Germinal center (tissue), 1 donor: ENCODE data around the gene STK11.
"Not testable (repeated sequence)": the region's sequence is repeated elsewhere in the genome, so short reads cannot be mapped to it uniquely, and the experiment has no call there.

Source experiments
- DNase-seq: peaks from one replicate; pipeline ENCODE4 v3.0.0; 2012; ENCODE audit warnings: mixed read lengths, low spot score

STK11 gene

DNA sequence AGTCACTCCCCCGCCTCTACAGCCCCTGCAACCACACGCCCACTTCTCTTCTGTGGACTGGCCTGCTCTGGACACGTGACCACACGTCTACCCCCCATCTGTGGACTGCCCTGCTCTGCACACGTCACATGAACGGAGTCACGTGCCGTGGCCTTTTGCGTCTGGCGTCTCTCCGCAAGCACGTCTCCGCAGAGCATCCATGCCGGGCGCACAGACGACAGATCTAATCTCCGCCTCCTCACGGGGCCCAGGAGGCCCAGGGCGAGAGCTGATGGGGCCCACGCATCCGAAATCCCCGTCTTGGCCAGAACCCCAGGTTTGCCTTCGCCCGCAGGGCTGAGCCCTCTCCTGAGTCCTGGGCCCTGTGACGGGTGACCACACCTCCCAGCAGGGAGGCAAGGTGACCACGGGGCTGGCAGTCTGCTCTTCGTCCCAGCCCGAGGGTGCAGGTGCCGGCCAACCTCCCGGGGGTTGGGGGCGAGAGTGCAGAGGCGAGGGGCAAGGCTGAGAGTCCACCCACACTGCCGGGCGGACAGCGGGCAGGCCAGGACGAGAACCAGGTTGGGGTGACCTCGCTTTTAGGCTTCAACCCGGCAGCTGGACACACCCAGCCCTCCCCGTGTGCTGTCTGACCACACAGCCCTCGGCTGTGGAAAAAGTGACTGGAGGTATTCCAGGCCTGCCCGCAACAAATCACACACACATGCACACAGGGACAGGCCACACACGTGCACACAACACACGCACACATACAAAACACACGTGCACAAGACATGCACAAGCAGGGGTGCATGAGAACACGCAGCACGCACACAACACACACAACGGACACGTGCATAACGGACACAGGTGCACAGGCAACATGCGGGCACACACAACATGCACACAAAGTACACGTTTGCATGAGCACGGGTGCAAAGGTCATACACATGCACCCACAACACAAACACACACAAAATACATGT is 35.4 kb upstream of the STK11 start:
- DNase-seq: no peak

DNA sequence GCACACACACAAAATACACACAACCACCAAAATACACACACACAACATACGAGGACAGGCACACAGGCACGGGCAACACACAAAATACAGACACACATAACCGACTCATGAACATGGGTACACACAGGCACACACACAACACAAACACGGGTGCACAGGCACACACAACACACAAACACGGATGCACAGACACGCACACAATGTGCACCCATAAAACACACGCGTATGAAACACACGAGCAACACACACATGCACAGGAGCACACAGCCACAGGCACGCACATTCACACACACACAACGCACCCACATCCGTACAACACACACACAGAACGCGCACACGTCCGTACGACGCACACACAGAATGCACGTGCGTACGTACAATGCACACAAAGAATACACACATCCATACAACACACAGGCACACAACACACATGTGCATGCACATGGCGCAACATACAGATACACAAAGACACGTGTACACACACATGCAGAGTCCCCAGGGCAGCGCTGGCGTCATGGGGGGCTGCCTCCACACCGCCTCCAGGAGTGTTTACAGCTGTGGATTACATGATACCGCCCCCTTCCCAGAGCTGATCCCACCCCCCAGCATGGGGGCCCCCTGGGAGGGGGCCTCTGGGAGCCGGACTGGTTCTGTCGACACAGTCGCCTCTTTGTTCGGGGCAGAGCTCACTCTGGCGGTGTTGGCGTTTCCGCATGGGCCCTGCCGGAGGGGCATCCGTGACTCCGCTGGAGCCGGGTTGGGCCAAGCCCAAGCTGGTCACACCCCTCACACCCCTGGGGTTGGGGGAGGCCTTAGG is 34.4 kb upstream of the STK11 start:
- DNase-seq: no peak

DNA sequence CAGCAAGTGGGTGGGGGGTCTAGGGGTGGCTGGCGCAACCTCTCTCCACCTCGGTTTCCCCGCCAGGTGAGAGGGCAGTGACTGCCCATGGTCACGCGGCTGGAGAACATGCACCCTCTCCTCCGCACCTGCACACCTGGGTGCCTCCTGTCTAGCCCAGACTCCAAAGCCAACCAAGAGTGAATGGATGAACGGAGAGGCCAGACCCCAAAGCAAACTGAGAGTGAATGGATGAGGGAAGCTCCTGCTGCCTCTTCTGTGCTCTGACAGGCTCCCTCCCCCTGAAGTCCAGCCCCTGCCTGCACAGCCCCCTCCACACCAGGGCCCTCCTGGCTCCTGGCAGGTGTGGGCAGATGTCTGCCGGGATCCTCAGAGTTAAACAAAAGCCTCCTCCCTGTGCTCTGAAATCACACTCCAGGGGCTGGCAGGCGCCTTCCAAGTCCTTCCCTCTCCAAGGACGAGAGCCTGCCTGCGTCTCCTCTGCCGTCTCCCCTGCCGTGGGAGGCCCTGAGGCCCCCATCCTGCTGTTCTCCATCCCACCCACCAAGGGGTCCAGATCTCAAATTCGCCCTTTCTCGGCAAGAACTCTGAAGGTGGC is 33.7 kb upstream of the STK11 start:
- DNase-seq: no peak

DNA sequence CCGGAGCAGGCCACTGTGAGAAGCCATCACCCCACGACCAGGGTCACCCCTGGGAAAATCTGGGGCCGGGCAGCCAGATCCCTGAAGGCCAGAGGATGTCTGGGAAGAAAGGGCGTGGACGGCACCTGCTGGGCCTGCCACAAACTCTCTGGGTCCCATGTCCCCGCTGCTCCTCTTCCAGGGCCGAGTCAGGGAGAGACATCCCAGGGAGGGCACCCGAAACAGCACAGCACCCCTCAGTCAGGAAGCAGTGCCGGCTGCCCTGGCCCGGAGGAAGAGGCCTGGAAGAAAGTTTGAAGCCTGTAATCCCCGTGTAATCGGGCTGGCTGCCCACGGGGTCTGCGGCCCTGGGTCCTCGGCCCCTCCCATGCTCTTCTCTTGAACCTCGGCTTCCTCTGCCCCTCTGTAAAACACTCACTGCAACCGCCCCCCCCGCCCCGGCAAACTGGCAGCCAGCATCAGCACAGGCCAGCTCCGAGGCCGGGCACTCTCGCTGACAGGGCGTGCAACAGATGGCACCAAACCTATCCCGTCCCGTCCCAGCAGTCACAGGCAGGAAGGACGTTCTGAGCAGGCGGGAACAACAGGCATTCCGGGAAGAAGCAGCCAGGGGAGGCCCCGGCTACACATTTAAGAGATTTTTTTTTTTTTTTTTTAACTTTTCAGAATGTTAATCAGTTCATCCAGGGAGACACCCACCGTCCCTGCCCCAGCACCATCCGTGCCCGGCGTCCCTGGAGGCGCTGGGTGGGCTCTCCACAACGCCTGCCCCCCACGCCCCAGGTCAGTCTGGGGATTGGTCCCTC is 33.0 kb upstream of the STK11 start:
- DNase-seq: no peak

DNA sequence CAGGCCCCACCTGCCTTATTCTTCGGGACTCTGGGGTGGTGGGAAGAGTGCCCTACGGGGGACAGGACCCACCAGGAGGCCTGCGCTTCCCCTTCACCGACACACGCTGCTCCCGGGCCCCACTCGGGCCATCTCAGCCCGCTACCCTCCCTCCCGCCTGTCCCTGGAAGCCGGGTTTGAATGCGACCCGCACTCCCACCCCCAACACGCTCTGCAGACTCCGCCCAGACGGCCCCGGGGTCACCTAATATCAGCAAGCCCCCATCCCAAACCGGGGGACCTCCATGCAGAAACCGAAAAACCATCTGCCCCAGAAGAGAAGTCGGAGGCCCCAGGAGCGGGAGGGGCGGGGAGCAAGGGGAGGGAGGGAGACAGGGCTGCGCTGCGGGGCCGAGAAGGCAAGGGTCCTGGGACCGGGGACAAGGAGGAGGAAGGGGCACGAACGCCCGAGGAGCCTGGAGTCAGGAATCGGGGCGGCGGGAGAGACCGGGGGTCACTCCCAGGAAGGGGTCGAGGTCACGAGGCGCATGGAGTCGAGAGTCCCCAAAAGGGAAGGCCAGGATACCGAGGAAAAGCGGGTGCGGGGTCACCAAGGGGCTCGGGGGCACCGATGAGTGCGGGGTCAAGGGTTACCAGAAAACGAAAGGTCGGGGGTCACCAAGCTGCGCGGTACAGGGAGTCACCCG is 32.3 kb upstream of the STK11 start:
- peak; percentile 28 for DNase-seq

DNA sequence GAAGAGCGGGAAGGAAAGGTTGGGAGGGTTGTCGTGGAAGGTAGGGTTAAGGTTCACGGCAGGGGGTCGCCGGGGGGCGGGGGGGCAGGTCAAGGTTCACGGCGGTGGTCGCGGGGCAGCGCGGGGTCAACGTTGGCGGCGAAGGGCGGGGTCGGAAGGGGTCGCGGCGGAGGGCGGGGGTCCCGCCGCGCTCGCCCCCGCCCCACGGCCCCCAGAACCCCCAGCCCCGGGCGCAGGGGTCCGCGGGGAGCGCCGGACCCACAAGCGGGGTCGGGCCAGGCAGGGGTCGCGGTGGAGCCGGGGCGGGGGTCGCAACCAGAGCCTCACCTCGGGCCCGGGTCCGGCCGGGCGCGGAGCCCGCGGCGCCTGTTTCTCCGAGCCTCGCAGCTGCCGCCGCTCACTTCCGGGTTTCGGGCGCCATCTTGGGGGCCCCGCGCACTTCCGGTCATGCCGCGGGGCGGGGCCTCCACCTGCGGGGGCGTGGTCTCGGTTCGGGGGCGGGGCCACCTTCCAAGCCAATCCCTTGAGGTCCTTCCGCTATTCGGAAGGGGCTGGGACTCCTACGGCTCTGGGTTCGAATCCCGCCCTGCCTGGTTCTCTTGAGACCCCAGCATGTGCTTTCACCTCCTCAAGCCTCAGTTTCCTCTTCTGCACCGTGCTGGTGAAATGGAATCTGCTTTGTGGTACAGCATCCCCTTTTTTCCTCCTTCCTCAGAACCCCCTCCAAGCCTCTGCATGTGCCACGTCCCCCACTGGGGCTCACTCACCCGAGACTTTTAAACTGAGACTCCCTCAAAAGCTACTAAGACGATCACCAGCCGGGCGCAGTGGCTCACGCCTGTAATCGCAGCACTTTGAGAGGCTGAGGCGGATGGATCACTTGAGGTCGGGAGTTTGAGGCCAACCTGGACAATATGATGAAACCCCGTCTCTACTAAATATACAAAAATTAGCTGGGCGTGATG is 31.5 kb upstream of the STK11 start, which contains the start of gene SBNO2:
TSS of gene SBNO2 (minus strand) at position 424 of the 965 bp plus-strand sequence. CDS start 19,992 bp downstream, outside the sequence.
- peak; percentile 98 for DNase-seq

DNA sequence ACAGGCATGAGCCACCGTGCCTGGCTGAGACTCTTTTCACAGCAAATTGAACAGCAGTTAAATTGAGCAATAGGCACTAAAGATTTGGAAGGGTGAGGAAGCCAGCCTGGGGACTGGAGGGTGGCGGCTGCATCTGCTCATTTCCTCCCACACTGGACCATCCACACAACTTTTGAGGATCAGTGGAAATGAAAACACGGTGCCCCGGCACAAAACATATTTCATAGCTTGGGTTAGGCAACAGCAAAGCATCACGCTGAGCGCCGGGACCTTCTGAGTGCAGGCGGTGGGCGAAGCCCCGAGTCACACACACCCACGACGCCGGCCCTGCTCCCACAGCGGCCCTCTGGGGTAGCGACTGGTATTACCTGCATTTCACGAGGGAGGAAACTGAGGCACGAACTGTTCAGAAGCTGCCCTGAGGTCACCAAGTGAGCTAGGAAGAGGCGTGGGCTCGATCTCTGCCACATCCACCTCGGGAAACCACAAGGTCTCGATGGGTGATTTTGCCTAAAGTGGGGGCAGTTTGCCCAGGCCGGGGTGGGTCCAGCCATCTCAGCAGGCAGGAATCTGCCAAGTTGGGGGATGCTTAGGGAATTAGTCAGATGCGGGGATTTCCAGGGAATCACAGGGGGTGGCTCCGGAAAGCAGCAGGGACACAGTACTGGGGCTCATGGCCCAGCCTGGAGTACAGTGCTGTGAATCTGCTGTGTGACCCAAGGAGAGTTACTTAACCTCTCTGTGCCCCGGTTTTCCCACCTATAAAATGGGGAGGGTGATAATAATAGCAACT is 28.1 kb upstream of the STK11 start:
- no peak for DNase-seq

DNA sequence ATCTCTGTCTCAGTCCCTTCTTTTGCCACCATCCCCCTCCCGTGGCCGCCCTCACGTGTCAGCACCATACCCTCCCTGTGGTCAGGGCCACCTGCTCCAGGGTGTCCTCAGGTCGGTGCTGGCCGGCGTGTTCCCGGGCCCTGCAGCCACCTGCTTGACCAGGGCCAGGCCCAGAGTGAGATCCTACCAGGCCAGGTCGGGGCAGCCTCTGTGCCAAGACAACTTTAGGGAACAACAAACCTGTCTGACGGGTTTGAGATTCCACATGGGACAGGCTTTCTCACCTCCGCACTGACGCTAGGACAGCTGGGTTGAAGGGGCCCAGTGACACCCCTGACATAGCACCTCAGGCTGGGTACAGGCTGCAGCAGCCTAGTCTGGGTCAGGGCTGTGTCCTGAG is 24.0 kb upstream of the STK11 start:
- DNase-seq: no peak

DNA sequence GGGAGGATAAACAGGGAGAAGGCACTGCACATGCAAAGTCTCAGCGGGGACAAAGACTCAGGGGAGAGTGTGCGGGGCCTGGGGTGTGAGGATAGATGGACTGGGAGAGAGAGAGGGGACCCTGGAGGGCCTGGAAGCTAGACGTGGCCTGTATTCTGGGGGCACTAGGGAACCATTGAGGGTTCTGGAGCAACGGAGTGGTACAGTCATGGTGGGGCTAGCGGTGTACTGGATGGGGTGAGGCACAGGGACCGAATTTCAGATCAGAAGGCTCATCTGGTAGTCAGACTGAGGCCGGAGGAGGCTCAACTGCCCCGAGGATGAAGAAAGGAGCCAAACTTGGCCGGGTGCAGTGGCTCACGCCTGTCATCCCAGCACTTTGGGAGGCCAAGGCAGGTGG is 23.5 kb upstream of the STK11 start:
- DNase-seq: no peak

DNA sequence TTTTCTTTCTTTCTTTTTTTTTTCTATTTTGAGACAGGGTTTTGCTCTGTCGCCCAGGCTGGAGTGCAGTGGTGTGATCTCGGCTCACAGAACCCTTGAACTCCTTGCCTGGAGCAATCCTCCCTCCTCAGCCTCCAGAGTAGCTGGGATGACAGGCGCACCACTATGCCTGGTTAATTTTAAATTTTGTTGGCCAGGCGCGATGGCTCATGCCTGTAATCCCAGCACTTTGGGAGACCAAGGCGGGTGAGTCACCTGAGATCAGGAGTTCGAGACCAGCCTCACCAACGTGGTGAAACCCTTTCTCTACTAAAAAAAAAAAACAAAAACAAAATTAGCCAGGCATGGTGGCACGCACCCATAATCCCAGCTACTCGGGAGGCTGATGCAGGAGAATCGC is 22.9 kb upstream of the STK11 start:
- DNase-seq: no peak

DNA sequence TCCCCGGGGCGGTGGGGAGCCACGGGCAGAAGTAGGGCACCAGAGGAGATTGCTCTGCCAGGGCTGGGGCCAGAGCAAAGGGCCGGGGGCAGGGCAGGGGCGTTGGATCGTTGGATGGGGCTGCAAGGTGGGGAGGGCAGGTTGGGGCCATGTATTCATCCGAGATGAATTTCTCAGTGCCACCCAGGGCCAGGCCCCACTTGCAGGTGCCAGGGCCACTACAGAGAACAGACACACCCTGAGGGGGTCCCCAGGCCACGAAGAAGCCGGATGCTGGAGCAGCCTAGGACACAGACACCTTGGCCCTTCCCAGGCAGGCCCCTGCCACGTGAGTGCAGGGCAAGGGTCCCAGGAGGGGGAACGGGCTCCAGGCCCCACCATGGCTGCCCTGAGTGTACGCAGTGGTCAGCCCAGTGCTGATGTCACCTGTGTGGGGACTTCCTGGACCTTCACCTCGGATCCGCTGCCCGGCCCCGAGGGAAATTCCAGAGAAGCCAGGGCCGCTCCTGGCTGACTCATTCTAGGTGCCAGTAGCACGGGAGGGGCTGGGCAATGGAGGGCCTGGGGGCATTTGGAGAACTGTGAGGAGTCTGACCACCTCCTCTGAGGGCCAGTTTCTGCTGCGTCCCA is 21.9 kb upstream of the STK11 start:
- no peak for DNase-seq

DNA sequence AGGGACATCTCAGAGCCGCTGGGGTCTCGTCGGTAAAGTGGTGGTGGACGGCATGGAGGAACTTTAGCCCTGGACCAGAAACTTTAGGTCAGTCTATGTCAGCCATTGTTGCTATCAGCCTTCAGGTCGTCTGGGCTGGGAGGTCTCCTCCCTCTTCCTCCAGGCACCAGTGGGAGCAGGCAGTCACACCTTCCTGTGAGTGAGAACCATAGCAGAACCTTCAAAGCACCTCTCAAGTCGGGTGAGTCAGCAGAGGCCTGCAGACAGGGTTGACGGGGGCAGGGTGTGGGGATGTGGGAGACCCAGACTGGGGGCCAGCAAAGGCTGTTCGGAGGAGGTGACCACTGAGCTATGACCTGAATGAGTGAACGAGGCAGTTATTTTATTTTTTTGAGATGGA is 16.2 kb upstream of the STK11 start:
- no peak for DNase-seq

DNA sequence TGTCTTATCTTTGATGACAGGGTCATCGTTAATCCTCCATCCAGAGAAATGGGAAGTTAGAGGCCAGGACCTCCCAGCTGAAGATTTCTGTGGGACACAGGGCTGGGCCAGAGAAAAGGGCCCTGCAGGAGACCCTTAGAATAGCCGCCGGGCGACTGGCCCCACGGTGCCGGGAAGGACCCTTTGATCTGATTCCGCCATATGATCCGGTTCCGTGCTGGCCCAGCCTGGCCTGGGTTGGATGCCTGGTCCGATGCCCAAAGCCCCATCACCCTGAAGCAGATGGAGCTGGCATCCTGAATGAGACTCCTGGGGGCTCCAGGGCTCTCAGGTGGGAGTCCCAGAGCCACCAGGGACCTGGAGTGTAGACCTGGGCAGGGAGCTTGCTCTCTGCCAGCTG is 6.0 kb upstream of the STK11 start:
- DNase-seq: no peak

DNA sequence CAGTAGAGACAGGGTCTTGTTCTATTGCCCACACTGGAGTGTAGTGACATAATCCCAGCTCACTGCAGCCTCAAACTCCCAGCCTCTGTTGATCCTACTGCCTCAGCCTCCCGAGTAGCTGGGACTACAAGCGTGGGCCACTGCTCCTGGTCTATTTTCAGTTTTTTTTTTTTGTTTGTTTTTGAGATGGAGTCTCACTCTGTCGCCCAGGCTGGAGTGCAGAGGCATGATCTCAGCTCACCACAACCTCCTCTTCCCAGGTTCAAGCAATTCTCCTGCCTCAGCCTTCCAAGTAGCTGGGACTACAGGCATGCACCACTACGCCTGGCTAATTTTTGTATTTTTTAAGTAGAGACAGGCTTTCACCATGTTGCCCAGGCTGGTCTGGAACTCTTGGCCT is 5.0 kb upstream of the STK11 start:
- DNase-seq: not testable (repeated sequence)

DNA sequence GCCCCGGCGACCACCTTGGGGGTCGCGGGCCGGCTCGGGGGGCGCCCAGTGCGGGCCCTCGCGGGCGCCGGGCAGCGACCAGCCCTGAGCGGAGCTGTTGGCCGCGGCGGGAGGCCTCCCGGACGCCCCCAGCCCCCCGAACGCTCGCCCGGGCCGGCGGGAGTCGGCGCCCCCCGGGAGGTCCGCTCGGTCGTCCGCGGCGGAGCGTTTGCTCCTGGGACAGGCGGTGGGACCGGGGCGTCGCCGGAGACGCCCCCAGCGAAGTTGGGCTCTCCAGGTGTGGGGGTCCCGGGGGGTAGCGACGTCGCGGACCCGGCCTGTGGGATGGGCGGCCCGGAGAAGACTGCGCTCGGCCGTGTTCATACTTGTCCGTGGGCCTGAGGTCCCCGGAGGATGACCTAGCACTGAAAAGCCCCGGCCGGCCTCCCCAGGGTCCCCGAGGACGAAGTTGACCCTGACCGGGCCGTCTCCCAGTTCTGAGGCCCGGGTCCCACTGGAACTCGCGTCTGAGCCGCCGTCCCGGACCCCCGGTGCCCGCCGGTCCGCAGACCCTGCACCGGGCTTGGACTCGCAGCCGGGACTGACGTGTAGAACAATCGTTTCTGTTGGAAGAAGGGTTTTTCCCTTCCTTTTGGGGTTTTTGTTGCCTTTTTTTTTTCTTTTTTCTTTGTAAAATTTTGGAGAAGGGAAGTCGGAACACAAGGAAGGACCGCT is 729 bp downstream of the STK11 start:
- no peak for DNase-seq

DNA sequence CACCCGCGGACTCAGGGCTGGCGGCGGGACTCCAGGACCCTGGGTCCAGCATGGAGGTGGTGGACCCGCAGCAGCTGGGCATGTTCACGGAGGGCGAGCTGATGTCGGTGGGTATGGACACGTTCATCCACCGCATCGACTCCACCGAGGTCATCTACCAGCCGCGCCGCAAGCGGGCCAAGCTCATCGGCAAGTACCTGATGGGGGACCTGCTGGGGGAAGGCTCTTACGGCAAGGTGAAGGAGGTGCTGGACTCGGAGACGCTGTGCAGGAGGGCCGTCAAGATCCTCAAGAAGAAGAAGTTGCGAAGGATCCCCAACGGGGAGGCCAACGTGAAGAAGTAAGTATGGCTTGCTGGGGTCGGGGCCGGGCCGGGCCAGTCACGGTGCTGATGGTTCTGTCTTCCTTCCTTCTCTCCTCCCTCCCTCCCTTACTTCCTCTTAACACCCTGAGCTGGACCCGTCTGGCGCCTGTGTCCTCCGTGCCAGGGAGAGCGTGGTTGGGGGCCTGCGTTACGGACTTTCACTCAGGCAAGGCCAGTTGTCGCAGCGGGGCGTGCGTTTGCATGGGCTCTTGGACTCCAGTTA is 1.4 kb downstream of the STK11 start:
- no peak for DNase-seq

DNA sequence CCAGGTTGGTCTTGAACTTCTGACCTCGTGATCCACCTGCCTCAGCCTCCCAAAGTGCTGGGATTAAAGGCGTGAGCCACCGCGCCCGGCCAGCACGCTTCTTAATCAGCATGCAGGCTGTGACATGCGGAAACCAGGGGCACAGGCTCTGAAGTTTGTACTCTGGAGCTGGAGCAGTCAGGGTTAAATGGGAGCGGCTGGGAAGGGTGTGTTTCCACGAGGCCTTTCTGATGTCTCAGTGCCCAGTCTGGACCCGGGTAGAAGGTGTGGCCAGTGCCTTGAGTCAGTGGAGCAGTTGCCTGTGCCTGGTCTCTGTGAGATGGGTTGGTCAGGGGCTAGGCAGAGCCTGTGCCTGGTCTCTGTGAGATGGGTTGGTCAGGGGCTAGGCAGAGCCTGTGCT is 3.3 kb downstream of the STK11 start:
- not testable (repeated sequence) for DNase-seq

DNA sequence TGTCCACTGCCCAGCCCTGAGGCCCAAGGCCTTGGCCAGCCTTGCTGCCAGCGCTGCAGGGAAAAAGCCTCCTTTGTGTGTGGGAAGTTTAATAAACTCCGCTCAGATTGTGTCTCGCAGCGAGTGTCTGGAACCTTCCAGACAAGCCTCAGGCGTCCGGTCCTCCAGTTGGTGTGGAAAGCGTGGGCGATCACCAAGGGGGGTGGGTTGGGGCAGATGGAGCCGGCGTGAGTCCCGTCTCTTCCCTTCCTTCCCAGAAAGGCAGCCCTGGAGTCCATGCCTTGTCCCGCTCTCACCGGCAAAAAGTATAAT is 4.6 kb downstream of the STK11 start:
- no peak for DNase-seq
